Sigmoid colon (tissue), 7 donors: ENCODE data around the gene SLAMF7. TPM values are rescaled to one million over a fixed set of nuclear protein-coding genes. Genes with fewer than 3 reads are reported as not detected.

Experiments used
- DNase-seq: peaks from one replicate; pipeline ENCODE4 v3.0.0-alpha.2; 2019
- H3K27ac ChIP-seq, 4 donors: fragments of 200-600 bp; sonication (generic); one replicate each; pipeline ENCODE4 v1.5.1; 2016 to 2019; ENCODE audit warnings: mild to moderate bottlenecking in 1 of 4
- H3K27me3 ChIP-seq, 3 donors: fragments of 200-600 bp; sonication (generic); one replicate each; pipeline ENCODE4 v1.5.1; 2019; ENCODE audit warnings: mild to moderate bottlenecking in 1 of 3
- H3K36me3 ChIP-seq, 4 donors: fragments of 200-600 bp; sonication (generic); one replicate each; pipeline ENCODE4 v1.5.1; 2016 to 2019
- H3K4me1 ChIP-seq, 4 donors: fragments of 200-600 bp; sonication (generic); one replicate each; pipeline ENCODE4 v1.5.1; 2017 to 2019
- H3K4me3 ChIP-seq, 4 donors: fragments of 200-600 bp; sonication (generic); one replicate each; pipeline ENCODE4 v1.5.1; 2017 to 2019; ENCODE audit warnings: mild to moderate bottlenecking in 2 of 4, moderate library complexity in 1 of 4
- H3K9me3 ChIP-seq, 4 donors: fragments of 200-600 bp in 3 of 4; sonication (generic) in 3 of 4; one replicate each; pipeline versions ENCODE4 v1.5.1 to v1.6.1; 2013 to 2019
- CTCF ChIP-seq, 4 experiments: fragments of 450-650 bp in 3 of 4; fragments of 200-600 bp in 1 of 4; IDR thresholded peaks; one replicate each; pipeline ENCODE4 v1.5.1; 2016 to 2019; ENCODE audit warnings: antibody characterized with exemption in 4 of 4, mild to moderate bottlenecking in 3 of 4, moderate library complexity in 2 of 4
- EP300 ChIP-seq, 4 donors: sonication (generic); formaldehyde crosslinking; IDR thresholded peaks; one replicate each; pipeline ENCODE4 v1.6.1; 2017; ENCODE audit warnings: antibody characterized with exemption in 4 of 4
- POLR2A ChIP-seq, 2 donors: fragments of 450-650 bp; IDR thresholded peaks; one replicate each; pipeline ENCODE4 v1.6.1; 2016; ENCODE audit warnings: antibody characterized with exemption in 2 of 2, mild to moderate bottlenecking in 2 of 2, moderate library complexity in 2 of 2
- POLR2AphosphoS5 ChIP-seq, 4 donors: sonication (generic); formaldehyde crosslinking; IDR thresholded peaks; one replicate each; pipeline ENCODE4 v1.6.1; 2017; ENCODE audit warnings: antibody characterized with exemption in 4 of 4
- WGBS, 2 donors: extraction: QIAGEN DNeasy Blood & Tissue Kit; methylation state at CpG; one replicate each; pipeline ENCODE4 v1.1.7; 2013; 5-methylcytosine and 5-hydroxymethylcytosine counted together
- intact Hi-C: fragments of 100-400 bp; cut with DNase I; formaldehyde crosslinking; loops from one replicate; pipeline ENCODE4 v1.15.1; 2023
- polyA plus RNA-seq, 3 donors: library from polyadenylated mRNA; stranded (reverse); fragments of 200-250 nt; gene quantifications; one replicate each; pipeline ENCODE4 v1.2.3, GENCODE V29; 2013
- total RNA-seq, 4 donors: library from RNA; depleted of rRNA; stranded (reverse); fragments of >200 nt; gene quantifications; one replicate each; pipeline ENCODE4 v1.1.0, GENCODE V29; 2016
- donor health status: healthy with polysubstance abuse.
- donor health status: Bipolar disorder and iron deficiency.
- donor health status: healthy.

SLAMF7 gene
- total and polyA plus RNA-seq, 7 donors: 0.16 to 31.0 (median 2.2) TPM; not detected in 1

GRCh38 chr1:160800645-160801408, 61.8 kb downstream of the SLAMF7 start:
- DNase-seq: no peak
- Histone ChIP-seq H3K4me3 (no peak overlapping the region), H3K36me3 (no peaks in the 10 kb centered on the region), H3K9me3 (no peaks in the 10 kb centered on the region), H3K4me1 (no peaks in the 10 kb centered on the region), H3K27me3 (no peaks in the 10 kb centered on the region), H3K27ac (no peak overlapping the region)
- intact Hi-C loops: no loop called here
- TF ChIP-seq POLR2AphosphoS5 (IDR thresholded peaks at IDR 0.05) (no peak), EP300 (IDR thresholded peaks at IDR 0.05) (no peak), POLR2A (IDR thresholded peaks at IDR 0.05) (no peak), CTCF (IDR thresholded peaks at IDR 0.05) (no peak)
- 40 to 42% methylated on average over 4 of the region's 4 CpGs for WGBS, 2 donors

GRCh38 chr1:160801836-160802580, 63.0 kb downstream of the SLAMF7 start:
- no peak for DNase-seq
- no peaks in the 10 kb centered on the region for H3K4me1 ChIP-seq
- no peak for TF ChIP-seq POLR2A (IDR thresholded peaks at IDR 0.05)
- no peak for TF ChIP-seq EP300 (IDR thresholded peaks at IDR 0.05)
- TF ChIP-seq CTCF (IDR thresholded peaks at IDR 0.05): no peak
- TF ChIP-seq POLR2AphosphoS5 (IDR thresholded peaks at IDR 0.05): no peak
- 96 to 97% methylated on average over 43 of the region's 43 CpGs for WGBS, 2 donors
- H3K4me3 ChIP-seq: no peak overlapping the region
- H3K27ac ChIP-seq: no peak overlapping the region
- no peaks in the 10 kb centered on the region for H3K36me3 ChIP-seq
- intact Hi-C loops: no loop called here
- H3K27me3 ChIP-seq: no peaks in the 10 kb centered on the region
- H3K9me3 ChIP-seq: peaks cover 0 to 9% (median 4%) of the 10 kb centered on the region in 4 donors

Other genes with a start within 250 kb of the SLAMF7 start
- gene SLAMF6, start 216.0 kb upstream of the SLAMF7 start, total RNA-seq: 1 to 10 TPM in 2 of 4 donors, under 1 TPM in 1, not detected in 1; 0.41 to 1.2 (median 1.1) TPM
- 10 to 100 TPM in 1 of 3 donors, 1 to 10 TPM in 1, under 1 TPM in 1; 0.60 to 15.2 (median 1.4) TPM for gene SLAMF6, start 216.0 kb upstream of the SLAMF7 start, polyA plus RNA-seq
- 1 to 10 TPM; 2.2 to 7.5 (median 3.3) TPM for gene CD84, start 159.8 kb upstream of the SLAMF7 start, total RNA-seq
- gene CD84, start 159.8 kb upstream of the SLAMF7 start, polyA plus RNA-seq: 1 to 10 TPM in 2 of 3 donors, under 1 TPM in 1; 0.60 to 5.5 (median 3.2) TPM
- 1 to 10 TPM in 1 of 4 donors, under 1 TPM in 3; under 0.01 to 1.6 (median 0.22) TPM for gene SLAMF1, start 92.2 kb upstream of the SLAMF7 start, total RNA-seq
- gene SLAMF1, start 92.2 kb upstream of the SLAMF7 start, polyA plus RNA-seq: 1 to 10 TPM in 1 of 3 donors, not detected in 2; 6.1 TPM
- 1 to 10 TPM; 2.9 to 4.5 (median 3.6) TPM for gene CD48, start 27.4 kb upstream of the SLAMF7 start, total RNA-seq
- gene CD48, start 27.4 kb upstream of the SLAMF7 start, polyA plus RNA-seq: 100 to 1,000 TPM in 1 of 3 donors, 10 to 100 TPM in 2; 15.6 to 112 (median 23.1) TPM
- under 1 TPM in 3 of 4 donors, not detected in 1; under 0.01 to 0.36 (median 0.16) TPM for gene LY9, start 56.9 kb downstream of the SLAMF7 start, total RNA-seq
- 10 to 100 TPM in 1 of 3 donors, under 1 TPM in 1, not detected in 1; 0.23 to 12.8 TPM for gene LY9, start 56.9 kb downstream of the SLAMF7 start, polyA plus RNA-seq
- under 1 TPM in 3 of 4 donors, not detected in 1; 0.16 to 0.36 (median 0.27) TPM for gene CD244, start 123.6 kb downstream of the SLAMF7 start, total RNA-seq
- gene CD244, start 123.6 kb downstream of the SLAMF7 start, polyA plus RNA-seq: 1 to 10 TPM in 2 of 3 donors, not detected in 1; 1.0 to 1.8 TPM
- under 1 TPM in 2 of 4 donors, not detected in 2; 0.66 to 0.71 TPM for gene ITLN1, start 145.9 kb downstream of the SLAMF7 start, total RNA-seq
- 100 to 1,000 TPM; 175 to 478 (median 284) TPM for gene ITLN1, start 145.9 kb downstream of the SLAMF7 start, polyA plus RNA-seq
- gene ITLN2, start 215.6 kb downstream of the SLAMF7 start, total RNA-seq: not detected
- gene ITLN2, start 215.6 kb downstream of the SLAMF7 start, polyA plus RNA-seq: under 1 TPM in 1 of 3 donors, not detected in 2; 0.12 TPM